IMR-90 (cell line): ENCODE measurements around the gene SEMA3G. TPM values are rescaled to one million over a fixed set of nuclear protein-coding genes. Genes with fewer than 3 reads are reported as not detected.

Source experiments
- ATAC-seq: fragments of 200-7000 bp; cut with Tn5 transposase; 2 replicates; pipeline ENCODE4 v1.9.1; 2020; ENCODE audit warnings: low read depth, mild to moderate bottlenecking, moderate library complexity
- BruUV-seq: library from RNA; stranded (reverse); fragments of 400-500 nt; replicated peaks from 2 replicates; lab custom pipeline; 2021; lab: Mats Ljungman, UMichigan
- CTCF ChIA-PET: fragments of 300-600 bp; formaldehyde crosslinking; extraction: SDS; loops from one replicate; lab custom pipeline; 2021; ENCODE audit warnings: antibody characterized with exemption; lab: Yijun Ruan, JAX
- POLR2A ChIA-PET: fragments of 300-600 bp; sonication (Branson Sonifier 250); formaldehyde crosslinking; loops from one replicate; lab custom pipeline; 2022; ENCODE audit warnings: antibody characterized with exemption; ENCODE audit not compliant: unreplicated experiment; lab: Charles Lee
- DNase-seq: peaks from one replicate; pipeline ENCODE4 v3.0.0; 2013
- H2AFZ ChIP-seq: replicated peaks from 2 replicates; pipeline ENCODE3; 2013; ENCODE audit warnings: low read length, mild to moderate bottlenecking; ENCODE audit not compliant: poor library complexity
- H2AK5ac ChIP-seq: 2 replicates; pipeline ENCODE4 v1.6.1; 2013; ENCODE audit warnings: low read depth, low read length, inconsistent platforms
- H2AK9ac ChIP-seq: replicated peaks from 2 replicates; pipeline ENCODE3; 2013; ENCODE audit warnings: mild to moderate bottlenecking, low read depth, low read length, moderate library complexity; ENCODE audit not compliant: poor library complexity
- H2BK120ac ChIP-seq: 2 replicates; pipeline ENCODE4 v1.6.1; 2013; ENCODE audit warnings: low read depth, low read length, inconsistent platforms
- H2BK15ac ChIP-seq: 3 replicates; pipeline ENCODE4 v1.6.1; 2013; ENCODE audit warnings: low read depth, low read length, inconsistent platforms
- H2BK20ac ChIP-seq: 2 replicates; pipeline ENCODE4 v1.6.1; 2013; ENCODE audit warnings: low read depth, mild to moderate bottlenecking, inconsistent platforms, low read length, moderate library complexity
- H2BK5ac ChIP-seq: 2 replicates; pipeline ENCODE4 v1.6.1; 2013; ENCODE audit warnings: mild to moderate bottlenecking, low read depth, low read length, inconsistent platforms; ENCODE audit not compliant: poor library complexity, severe bottlenecking
- H3K14ac ChIP-seq: replicated peaks from 2 replicates; pipeline ENCODE4 v1.6.1; 2013; ENCODE audit warnings: low read depth, low read length, inconsistent platforms
- H3K18ac ChIP-seq: 2 replicates; pipeline ENCODE4 v1.6.1; 2013; ENCODE audit warnings: low read depth, low read length, control low read depth
- H3K23ac ChIP-seq: 2 replicates; pipeline ENCODE4 v1.6.1; 2013; ENCODE audit warnings: low read depth, low read length, inconsistent platforms
- H3K27ac ChIP-seq: 2 replicates; pipeline ENCODE4 v1.5.1; 2013; ENCODE audit warnings: mild to moderate bottlenecking, control low read depth, low read length; ENCODE audit not compliant: insufficient read depth
- H3K27me3 ChIP-seq: 2 replicates; pipeline ENCODE4 v1.6.1; 2013; ENCODE audit warnings: low read length; ENCODE audit not compliant: control insufficient read depth, insufficient read depth
- H3K36me3 ChIP-seq: 2 replicates; pipeline ENCODE4 v1.6.1; 2013; ENCODE audit warnings: low read length, mixed read lengths; ENCODE audit not compliant: control insufficient read depth, insufficient read depth
- H3K4ac ChIP-seq: 2 replicates; pipeline ENCODE4 v1.6.1; 2013; ENCODE audit warnings: low read depth, low read length, inconsistent platforms
- H3K4me1 ChIP-seq: 2 replicates; pipeline ENCODE4 v1.6.1; 2013; ENCODE audit warnings: low read length, mixed read lengths; ENCODE audit not compliant: control insufficient read depth, insufficient read depth
- H3K4me2 ChIP-seq: 2 replicates; pipeline ENCODE4 v1.6.1; 2013; ENCODE audit warnings: low read depth, mild to moderate bottlenecking, control low read depth, low read length, moderate library complexity
- H3K4me3 ChIP-seq: 2 replicates; pipeline ENCODE4 v1.5.1; 2013; ENCODE audit warnings: low read depth, mild to moderate bottlenecking, control low read depth, low read length, moderate library complexity; ENCODE audit not compliant: insufficient read depth
- H3K56ac ChIP-seq: 2 replicates; pipeline ENCODE4 v1.6.1; 2013; ENCODE audit warnings: low read length, inconsistent platforms; ENCODE audit not compliant: insufficient read depth; ENCODE audit errors: extremely low read depth
- H3K79me1 ChIP-seq, 2 experiments: 2 replicates each; pipeline ENCODE4 v1.6.1; 2013; ENCODE audit warnings: low read length in 2 of 2, inconsistent platforms in 1 of 2, low read depth in 1 of 2
- H3K9ac ChIP-seq: 2 replicates; pipeline ENCODE4 v1.6.1; 2013; ENCODE audit warnings: low read depth, low read length, control low read depth
- H3K9me1 ChIP-seq: 2 replicates; pipeline ENCODE4 v1.6.1; 2013; ENCODE audit warnings: low read length, inconsistent platforms; ENCODE audit not compliant: insufficient read depth
- H3K9me3 ChIP-seq: 2 replicates; pipeline ENCODE4 v1.6.1; 2013; ENCODE audit warnings: low read length; ENCODE audit not compliant: control insufficient read depth, insufficient read depth
- H4K20me1 ChIP-seq: 2 replicates; pipeline ENCODE4 v1.6.1; 2013; ENCODE audit warnings: low read length, inconsistent platforms; ENCODE audit not compliant: insufficient read depth
- H4K5ac ChIP-seq: 2 replicates; pipeline ENCODE4 v1.6.1; 2013; ENCODE audit warnings: mild to moderate bottlenecking, low read depth, low read length, control low read depth
- H4K8ac ChIP-seq, 2 experiments: 2 replicates each; pipeline ENCODE4 v1.6.1; 2013; ENCODE audit warnings: low read depth in 2 of 2, low read length in 2 of 2, control low read depth in 1 of 2, inconsistent platforms in 1 of 2
- H4K91ac ChIP-seq: 2 replicates; pipeline ENCODE4 v1.6.1; 2013; ENCODE audit warnings: low read depth, low read length, inconsistent platforms; ENCODE audit not compliant: insufficient read depth
- CEBPB ChIP-seq: IDR thresholded peaks from 2 replicates; pipeline ENCODE4 v1.6.1; 2012; ENCODE audit warnings: low read depth, low read length, improper control_type of control experiment
- ELK1 ChIP-seq: fragments of 150-350 bp; IDR thresholded peaks from 2 replicates; pipeline ENCODE4 v1.6.1; 2016; ENCODE audit warnings: low read depth, mild to moderate bottlenecking, low read length, moderate library complexity, borderline replicate concordance
- MAZ ChIP-seq: IDR thresholded peaks from 2 replicates; pipeline ENCODE4 v1.6.1; 2012; ENCODE audit warnings: low read depth, mild to moderate bottlenecking, low read length, improper control_type of control experiment, moderate library complexity, borderline replicate concordance
- NFE2L2 ChIP-seq: fragments of 150-350 bp; IDR thresholded peaks from 2 replicates; pipeline ENCODE4 v1.6.1; 2016; ENCODE audit warnings: low read depth, mild to moderate bottlenecking, low read length
- POLR2A ChIP-seq: IDR thresholded peaks from 2 replicates; pipeline ENCODE4 v1.6.1; 2012; ENCODE audit warnings: mild to moderate bottlenecking, low read depth, low read length
- RAD21 ChIP-seq: IDR thresholded peaks from 2 replicates; pipeline ENCODE4 v1.6.1; 2012; ENCODE audit warnings: low read length, improper control_type of control experiment
- RCOR1 ChIP-seq: IDR thresholded peaks from 2 replicates; pipeline ENCODE4 v1.6.1; 2012; ENCODE audit warnings: mild to moderate bottlenecking, low read length, improper control_type of control experiment; ENCODE audit not compliant: insufficient replicate concordance
- WGBS, 2 experiments: methylation state at CpG; one replicate each; pipeline versions ENCODE4 v1.1.5 to v1.1.7; 2013; ENCODE audit warnings: missing lambda C conversion rate in 2 of 2; ENCODE audit not compliant: insufficient read length in 1 of 2; ENCODE audit errors: extremely low coverage in 2 of 2; 5-methylcytosine and 5-hydroxymethylcytosine counted together
- dilution Hi-C: fragments of 300-500 bp; cut with HindIII; formaldehyde crosslinking; loops from one replicate; pipeline ENCODE4 v1.14.3; 2018; ENCODE audit warnings: low sequenced_read_pairs; ENCODE audit not compliant: unreplicated experiment
- in situ Hi-C: fragments of 300-500 bp; cut with MboI; formaldehyde crosslinking; loops from 3 replicates; pipeline ENCODE4 v1.14.3; 2019; ENCODE audit warnings: low sequenced_read_pairs, inconsistent platforms, mixed read lengths
- intact Hi-C: fragments of 100-400 bp; cut with micrococcal nuclease; formaldehyde crosslinking; loops from 2 replicates; pipeline ENCODE4 v1.10.0; 2022
- polyA plus RNA-seq, 3 experiments: library from polyadenylated mRNA; depleted of rRNA; stranded (reverse); fragments of >200 nt; gene quantifications; 2 replicates each; pipeline ENCODE4 v1.2.3, GENCODE V29; 2012; ENCODE audit warnings: low replicate concordance in 1 of 3
- total RNA-seq: library from RNA; depleted of rRNA; stranded (reverse); fragments of >200 nt; gene quantifications from 2 replicates; pipeline ENCODE4 v1.2.3, GENCODE V29; 2012

SEMA3G gene
- total and polyA plus RNA-seq, 2 of the 4 experiments (the other 2 are of a cell fraction), result 0.07 TPM; not detected in 1

- ATAC-seq, result no peak
- H3K36me3 ChIP-seq, result peaks cover 52% of the 10 kb centered on the region
Measured at GRCh38 chr3:52407779-52408178, 37.1 kb downstream of the SEMA3G start.

More at GRCh38 chr3:52407779-52408178, 37.1 kb downstream of the SEMA3G start:
- H3K4me3 ChIP-seq, result no peak overlapping the region
- peaks cover 33 to 57% of the 10 kb centered on the region in 2 experiments for H3K79me1 ChIP-seq
- no peaks in the 10 kb centered on the region for H3K27me3 ChIP-seq
- H2AK9ac ChIP-seq, result peak overlapping the region; percentile 25
- no peak overlapping the region for H3K23ac ChIP-seq
- H3K56ac ChIP-seq, result no peak overlapping the region
- intact Hi-C loops (no loop called here), in situ Hi-C loops (no loop called here), dilution Hi-C loops (no loop called here)
- H2BK20ac ChIP-seq, result no peak overlapping the region
- TF ChIP-seq CEBPB (no peak), NFE2L2 (no peak), MAZ (no peak), RCOR1 (no peak), POLR2A (no peak), RAD21 (no peak), ELK1 (no peak)
- no peak overlapping the region for H3K14ac ChIP-seq
- H3K18ac ChIP-seq, result no peak overlapping the region
- H4K91ac ChIP-seq, result no peak overlapping the region
- H2AK5ac ChIP-seq, result no peak overlapping the region
- ChIA-PET POLR2A (no interaction called here), CTCF (no interaction called here)
- H2BK120ac ChIP-seq, result no peak overlapping the region
- peaks cover 18% of the 10 kb centered on the region for H3K4me1 ChIP-seq
- H2BK5ac ChIP-seq, result no peak overlapping the region
- H3K4me2 ChIP-seq, result no peak overlapping the region
- H3K4ac ChIP-seq, result no peak overlapping the region
- no peak overlapping the region for H4K8ac ChIP-seq
- no CpG with 5 or more reads among the region's 3 CpGs for WGBS, 2 experiments
- no peak for DNase-seq
- H3K9me3 ChIP-seq, result no peaks in the 10 kb centered on the region
- no peak overlapping the region for H3K9ac ChIP-seq
- H2AFZ ChIP-seq, result no peak overlapping the region
- BruUV-seq, result no TSS peak
- 0 out of 2 replicates have a peak, but pooled peaks cover 2% of the 10 kb centered on the region for H4K20me1 ChIP-seq
- H3K27ac ChIP-seq, result no peak overlapping the region
- 0 out of 2 replicates have a peak, but pooled peaks cover 9% of the 10 kb centered on the region for H3K9me1 ChIP-seq
- H4K5ac ChIP-seq, result no peak overlapping the region
- H2BK15ac ChIP-seq, result no peak overlapping the region
